CD4-positive, alpha-beta T cell treated with Interleukin-17A for 4 hours (primary cell): ENCODE measurements around the gene IMPG2.

Experiments used
- DNase-seq: peaks from one replicate; pipeline ENCODE4 v3.0.0-alpha.2; 2020; ENCODE audit warnings: mixed read lengths

Gene IMPG2

GRCh38 chr3:101230618-101231017 lies 89.8 kb downstream of the IMPG2 start:
- DNase-seq: no peak

GRCh38 chr3:101229681-101230080 lies 90.7 kb downstream of the IMPG2 start:
- DNase-seq: no peak

GRCh38 chr3:101228441-101228840 lies 91.9 kb downstream of the IMPG2 start:
- DNase-seq: no peak

- no peak for DNase-seq
Observed at GRCh38 chr3:101224739-101225138, 95.6 kb downstream of the IMPG2 start.

GRCh38 chr3:101223016-101223415 lies 97.4 kb downstream of the IMPG2 start:
- DNase-seq: no peak

- DNase-seq: no peak
Observed at GRCh38 chr3:101219842-101220560, 100.4 kb downstream of the IMPG2 start.

GRCh38 chr3:101217472-101218245 lies 102.7 kb downstream of the IMPG2 start:
- no peak for DNase-seq

GRCh38 chr3:101216710-101217465 lies 103.5 kb downstream of the IMPG2 start:
- no peak for DNase-seq

- no peak for DNase-seq
Observed at GRCh38 chr3:101212730-101213129, 107.6 kb downstream of the IMPG2 start.

- DNase-seq: no peak
Observed at GRCh38 chr3:101204246-101204645, 116.1 kb downstream of the IMPG2 start.

- DNase-seq: no peak
Observed at GRCh38 chr3:101203411-101203810, 117.0 kb downstream of the IMPG2 start.

- no peak for DNase-seq
Observed at GRCh38 chr3:101202640-101203039, 117.7 kb downstream of the IMPG2 start.

- DNase-seq: no peak
Observed at GRCh38 chr3:101200461-101200860, 119.9 kb downstream of the IMPG2 start.

- DNase-seq: no peak
Observed at GRCh38 chr3:101195951-101196713, 124.2 kb downstream of the IMPG2 start.

- DNase-seq: no peak
Observed at GRCh38 chr3:101194392-101194791, 126.0 kb downstream of the IMPG2 start.

- no peak for DNase-seq
Observed at GRCh38 chr3:101193957-101194356, 126.4 kb downstream of the IMPG2 start.

- no peak for DNase-seq
Observed at GRCh38 chr3:101189796-101190195, 130.6 kb downstream of the IMPG2 start.

GRCh38 chr3:101189176-101189575 lies 131.2 kb downstream of the IMPG2 start:
- DNase-seq: no peak

- DNase-seq: no peak
Observed at GRCh38 chr3:101185341-101185740, 135.0 kb downstream of the IMPG2 start.

GRCh38 chr3:101184111-101184510 lies 136.3 kb downstream of the IMPG2 start:
- DNase-seq: no peak

GRCh38 chr3:101183151-101183550 lies 137.2 kb downstream of the IMPG2 start:
- DNase-seq: no peak

GRCh38 chr3:101182734-101183133 lies 137.6 kb downstream of the IMPG2 start:
- DNase-seq: no peak

- DNase-seq: no peak
Observed at GRCh38 chr3:101181801-101182200, 138.6 kb downstream of the IMPG2 start.
